NK-92 (cell line): ENCODE data around the gene PSMC2.
A peak's percentile ranks its signal among the peaks of the same experiment; 100 is the strongest.

Experiments
- DNase-seq: peaks from one replicate; lab custom pipeline; 2025; ENCODE audit not compliant: unreplicated experiment; lab: John Stamatoyannopoulos, UW

Gene PSMC2

GRCh38 chr7:103347507-103348267 is at the start of gene PSMC2:
Gene PSMC2, plus strand, starts transcription at chr7:103347643. Its CDS starts 69 bp downstream, at chr7:103347712.
- DNase-seq = peak; percentile 58

GRCh38 chr7:103297837-103298179 is 49.6 kb upstream of the PSMC2 start:
- DNase-seq = no peak

- no peak for DNase-seq
These were observed 47.8 kb upstream of the PSMC2 start for GRCh38 chr7:103299660-103300059.

GRCh38 chr7:103301441-103301840 is 46.0 kb upstream of the PSMC2 start:
- no peak for DNase-seq

GRCh38 chr7:103307503-103308231 is 39.8 kb upstream of the PSMC2 start:
- DNase-seq = no peak

GRCh38 chr7:103314852-103315251 is 32.6 kb upstream of the PSMC2 start:
- no peak for DNase-seq

- DNase-seq = no peak
These were observed 31.0 kb upstream of the PSMC2 start for GRCh38 chr7:103316380-103316941.

GRCh38 chr7:103317009-103317408 is 30.4 kb upstream of the PSMC2 start:
- DNase-seq = no peak

- DNase-seq = no peak
These were observed 21.7 kb upstream of the PSMC2 start for GRCh38 chr7:103325744-103326143.

GRCh38 chr7:103336761-103337160 is 10.7 kb upstream of the PSMC2 start:
- DNase-seq = no peak

GRCh38 chr7:103338864-103339263 is 8.6 kb upstream of the PSMC2 start:
- DNase-seq = no peak

GRCh38 chr7:103341466-103341865 is 6.0 kb upstream of the PSMC2 start:
- DNase-seq = no peak

GRCh38 chr7:103343332-103343731 is 4.1 kb upstream of the PSMC2 start:
- no peak for DNase-seq

GRCh38 chr7:103343758-103344452 is 3.5 kb upstream of the PSMC2 start:
- no peak for DNase-seq

- no peak for DNase-seq
These were observed 2.8 kb upstream of the PSMC2 start, which contains the start of gene DNAJC2 for GRCh38 chr7:103344453-103345149. Gene DNAJC2, minus strand, starts transcription at chr7:103344767. Its CDS starts 145 bp downstream, at chr7:103344622.

GRCh38 chr7:103346396-103346795 is 1.0 kb upstream of the PSMC2 start:
- DNase-seq = no peak

- no peak for DNase-seq
These were observed 1.0 kb downstream of the PSMC2 start for GRCh38 chr7:103348452-103348851.

GRCh38 chr7:103348959-103349358 is 1.5 kb downstream of the PSMC2 start:
- DNase-seq = no peak

- no peak for DNase-seq
These were observed 2.4 kb downstream of the PSMC2 start for GRCh38 chr7:103349805-103350204.

- no peak for DNase-seq
These were observed 22.0 kb downstream of the PSMC2 start for GRCh38 chr7:103369432-103369831.
